ENCODE results near the gene MYO3A.

GRCh38 chr10:26090762-26091161, 156.7 kb downstream of the MYO3A start:
- no peak for TF ChIP-seq EZH2 (IDR thresholded peaks at IDR 0.05)
- TF ChIP-seq POLR2AphosphoS5 (IDR thresholded peaks at IDR 0.05; ENCODE audit: borderline replicate concordance, low read depth, low read length), result no peak
- no peak for TF ChIP-seq FOXP2 (optimal IDR thresholded peaks at IDR 0.05; ENCODE audit: control extremely low read depth, extremely low read length, insufficient read depth)

Measured in SK-N-MC (cell line).